ENCODE data around the gene CCL27.

Gene CCL27

DNA sequence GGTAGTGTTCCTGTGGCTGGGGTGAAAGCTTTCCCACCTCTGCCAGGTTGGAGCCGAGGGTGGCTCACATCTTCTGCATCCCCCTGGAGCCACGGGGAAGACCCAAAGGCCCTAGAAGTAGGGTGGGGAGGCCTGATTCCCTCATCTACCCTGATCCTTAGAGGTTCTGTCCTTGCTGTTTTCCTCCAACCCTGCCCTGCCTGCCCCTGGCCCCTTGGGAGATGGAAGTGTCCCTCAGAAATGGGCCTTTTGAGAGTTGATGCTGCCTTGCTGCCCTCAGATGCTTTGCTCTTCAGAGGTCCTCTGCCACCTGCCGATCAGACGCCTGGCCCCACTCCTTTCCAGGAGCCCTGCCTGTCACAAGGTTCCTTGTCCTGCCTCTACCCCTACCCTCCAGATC, 22.4 kb upstream of the CCL27 start:
- no peak for DNase-seq (ENCODE audit: low read depth in 2 of 2)

DNA sequence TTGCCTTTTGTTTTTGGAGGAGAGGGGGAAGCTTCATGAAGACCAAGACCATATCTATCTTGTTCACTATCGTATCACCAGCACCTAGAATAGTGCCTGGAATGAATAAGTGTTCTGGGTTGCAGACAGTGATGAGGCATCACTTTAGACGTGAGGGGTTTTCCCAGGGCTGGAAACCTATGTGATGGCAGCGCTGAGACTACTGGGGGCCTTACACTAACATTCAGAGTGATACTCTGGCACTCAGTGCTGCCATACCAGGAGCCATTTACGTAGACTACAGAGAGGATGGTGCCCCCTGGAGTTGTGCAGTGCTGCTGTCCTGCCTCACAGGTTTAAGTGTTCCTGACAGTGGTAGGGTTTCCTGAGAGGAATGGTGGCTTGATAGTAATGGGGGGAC, 21.7 kb upstream of the CCL27 start:
- no peak for DNase-seq (ENCODE audit: low read depth in 2 of 2)

DNA sequence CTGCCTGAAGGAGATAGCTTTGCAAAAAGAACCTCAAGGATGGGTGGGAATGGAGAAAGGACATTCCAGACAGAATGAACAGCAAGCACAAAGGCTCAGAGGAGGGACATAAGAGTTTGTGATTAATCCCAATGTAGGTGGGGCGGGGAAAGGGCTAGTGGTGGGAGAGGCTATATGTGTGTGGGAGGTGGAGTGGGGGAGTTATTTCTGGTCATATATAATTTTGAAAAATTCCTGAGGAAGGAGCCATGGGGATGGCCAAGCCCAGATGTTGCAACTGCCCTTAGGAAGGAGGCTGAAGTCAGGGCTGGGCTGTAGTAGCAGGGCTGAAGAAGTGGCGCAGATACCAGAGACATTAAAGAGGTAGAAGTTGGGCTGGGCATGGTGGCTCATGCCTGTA, 13.4 kb upstream of the CCL27 start:
- DNase-seq (ENCODE audit: low read depth in 2 of 2): no peak

DNA sequence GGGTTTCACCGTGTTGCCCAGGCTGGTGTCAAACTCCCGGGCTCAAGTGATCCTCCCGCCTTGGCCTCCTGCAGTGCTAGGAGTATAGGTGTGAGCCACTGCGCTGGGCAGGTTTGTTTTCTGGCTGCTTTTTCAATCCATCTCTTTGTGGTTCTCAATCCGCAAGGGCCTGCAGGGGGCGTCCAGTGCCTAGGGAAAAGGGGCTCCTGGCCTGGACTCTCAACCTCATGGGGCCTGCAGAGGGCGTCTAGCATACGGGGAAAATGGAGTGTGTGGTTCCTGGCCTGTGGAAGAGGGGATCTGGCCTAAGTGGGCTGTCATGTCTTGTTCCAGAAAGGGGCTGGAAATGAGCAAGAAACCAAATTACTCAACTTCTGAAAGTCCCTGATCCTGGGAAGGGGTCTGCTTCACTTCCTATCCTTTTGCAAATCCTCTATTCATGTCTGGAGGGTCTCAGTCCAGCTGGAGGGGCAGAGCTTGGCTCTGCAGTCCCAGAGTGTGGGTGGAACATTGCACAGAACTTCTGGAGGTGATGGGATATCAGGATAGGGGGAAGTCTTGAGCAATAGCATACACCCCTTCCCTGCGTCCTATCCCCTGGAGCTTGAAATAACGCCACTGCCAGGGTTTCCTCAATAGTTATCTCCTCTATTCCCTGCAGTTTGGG, 12.7 kb upstream of the CCL27 start:
- DNase-seq (ENCODE audit: low read depth in 2 of 2): peak in 1 of 2 donors; percentile 36

DNA sequence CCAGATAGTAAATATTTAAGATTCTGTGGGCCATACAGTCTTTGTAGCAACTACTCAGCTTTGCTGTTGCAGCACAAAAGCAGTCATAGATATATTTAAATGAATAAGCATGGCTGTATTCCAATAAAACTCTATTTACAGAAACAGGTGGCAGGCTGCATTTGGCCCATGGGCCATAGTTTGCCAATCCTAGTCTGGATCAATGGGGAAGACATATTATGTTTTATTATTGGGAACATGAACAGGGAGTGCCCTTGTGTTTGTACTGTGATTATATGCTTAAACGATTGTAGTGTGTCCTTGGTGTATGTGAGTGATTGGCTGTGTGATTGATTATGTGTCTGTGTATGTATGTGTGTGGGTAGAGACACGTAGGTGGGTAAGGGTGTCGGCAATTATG, 12.0 kb upstream of the CCL27 start:
- no peak for DNase-seq (ENCODE audit: low read depth in 2 of 2)

DNA sequence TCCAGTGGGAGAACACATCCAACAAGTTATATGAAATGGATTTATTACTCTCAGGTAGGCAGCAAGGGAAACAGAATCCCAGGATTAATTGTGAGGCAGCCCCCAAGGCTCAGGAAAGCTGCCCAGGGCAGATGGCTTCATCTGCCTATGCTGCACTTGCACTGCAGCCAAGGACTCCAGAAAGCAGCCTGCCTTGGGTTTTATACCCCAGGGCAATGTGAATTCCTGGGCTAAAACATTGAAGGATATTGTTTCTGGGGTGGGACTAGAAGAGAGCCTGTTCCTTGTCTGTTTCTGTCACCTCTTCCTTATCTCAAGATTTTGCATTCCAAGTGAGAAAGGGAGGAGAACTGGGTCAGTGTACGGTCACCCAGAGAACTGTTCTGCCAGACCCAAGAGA, 8.8 kb upstream of the CCL27 start:
- DNase-seq (ENCODE audit: low read depth in 2 of 2): no peak

DNA sequence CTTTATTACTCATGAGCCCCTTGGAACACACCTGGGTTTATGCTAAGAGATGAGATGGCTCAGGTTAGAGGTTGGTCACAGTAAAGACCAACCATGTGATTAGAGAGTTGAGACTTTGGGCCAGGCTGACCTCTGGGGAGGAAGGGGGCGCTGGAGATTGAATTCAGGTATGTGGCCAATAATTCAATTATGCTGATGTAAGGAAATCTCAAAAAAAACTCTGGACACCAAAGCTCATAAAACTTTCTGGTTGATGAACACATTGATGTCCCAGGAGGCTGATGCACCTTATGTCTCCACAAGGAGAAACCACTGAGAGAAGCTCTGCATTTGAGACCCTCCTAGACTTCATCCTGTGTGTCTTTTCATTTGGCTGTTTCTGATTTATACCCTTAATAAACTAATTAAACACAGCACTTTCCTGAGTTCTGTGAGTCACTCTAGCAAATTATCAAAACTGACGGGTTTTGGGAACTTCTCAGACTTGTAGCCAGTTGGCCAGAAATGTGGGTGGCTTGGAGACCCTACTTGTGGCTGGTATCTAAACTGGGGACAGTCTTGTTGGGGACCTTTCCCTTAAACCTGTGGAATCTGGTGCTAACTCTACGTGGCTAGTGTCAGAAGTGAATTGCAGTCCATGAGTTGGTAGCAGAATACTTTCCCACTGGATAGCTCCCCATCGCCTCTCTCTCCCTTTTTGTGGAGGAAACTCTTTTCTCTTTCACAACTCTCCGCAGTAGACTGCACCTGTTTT, 7.5 kb upstream of the CCL27 start:
- DNase-seq (ENCODE audit: low read depth in 2 of 2): no peak

DNA sequence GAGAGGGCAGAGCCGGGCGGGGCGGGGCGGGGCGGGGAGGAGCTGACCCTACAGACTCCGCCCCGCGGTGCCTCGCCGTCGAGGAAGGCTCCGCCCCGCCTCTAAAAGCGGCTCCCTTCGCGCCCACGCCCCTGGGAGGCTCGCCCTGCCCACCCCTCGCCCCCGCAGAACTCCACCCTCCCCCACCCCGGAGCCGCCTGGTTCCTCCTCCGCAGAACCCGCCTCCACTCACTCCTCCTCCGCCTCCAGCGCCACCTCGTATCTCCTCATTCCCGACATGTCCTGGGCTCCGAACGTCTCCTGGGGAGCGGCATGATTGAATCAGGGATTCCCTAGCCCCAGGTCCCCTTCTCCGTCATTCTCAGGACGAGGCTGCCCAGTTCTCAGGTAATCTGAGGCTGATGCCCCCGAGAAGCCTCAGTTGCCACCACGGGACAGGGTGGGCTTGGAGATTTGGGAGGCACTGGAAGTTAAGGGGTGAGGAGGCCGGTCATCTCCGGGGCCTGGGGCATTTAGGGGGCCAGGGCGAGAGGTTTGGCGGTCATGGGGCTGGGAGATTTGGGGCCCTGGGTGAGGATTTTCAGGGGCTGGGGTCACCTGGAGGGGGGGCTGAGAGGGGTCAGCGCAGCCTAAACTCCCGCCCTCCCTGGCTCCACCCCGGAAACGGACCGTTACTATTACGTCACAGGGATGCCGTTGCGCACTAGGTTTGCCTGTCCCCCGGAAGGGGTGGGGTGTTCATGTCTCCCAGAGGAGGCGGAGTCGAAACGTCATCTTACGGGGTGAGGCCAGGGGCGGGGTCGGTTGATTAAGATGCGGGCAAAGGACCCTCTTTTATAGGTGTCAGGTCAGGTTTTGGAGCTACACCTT, 3.2 kb upstream of the CCL27 start:
- peak; percentile 52 to 78 for DNase-seq (ENCODE audit: low read depth in 2 of 2)

DNA sequence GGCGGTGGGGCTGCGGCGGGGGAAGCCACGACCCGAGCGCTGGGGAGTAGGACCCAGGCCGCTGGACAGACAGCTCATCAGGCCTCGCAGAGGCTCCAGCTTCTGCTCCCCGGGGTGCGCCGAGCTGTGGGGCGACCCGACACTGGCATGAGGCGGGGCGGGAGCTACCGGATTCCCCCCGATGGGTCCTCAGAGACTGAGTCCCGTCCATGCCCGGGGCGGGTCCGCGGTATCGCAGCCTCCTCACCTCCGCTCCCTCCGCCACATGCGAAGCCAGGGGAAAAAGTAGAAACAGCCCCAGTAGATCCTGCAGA, 2.6 kb upstream of the CCL27 start:
- DNase-seq (ENCODE audit: low read depth in 2 of 2): no peak

DNA sequence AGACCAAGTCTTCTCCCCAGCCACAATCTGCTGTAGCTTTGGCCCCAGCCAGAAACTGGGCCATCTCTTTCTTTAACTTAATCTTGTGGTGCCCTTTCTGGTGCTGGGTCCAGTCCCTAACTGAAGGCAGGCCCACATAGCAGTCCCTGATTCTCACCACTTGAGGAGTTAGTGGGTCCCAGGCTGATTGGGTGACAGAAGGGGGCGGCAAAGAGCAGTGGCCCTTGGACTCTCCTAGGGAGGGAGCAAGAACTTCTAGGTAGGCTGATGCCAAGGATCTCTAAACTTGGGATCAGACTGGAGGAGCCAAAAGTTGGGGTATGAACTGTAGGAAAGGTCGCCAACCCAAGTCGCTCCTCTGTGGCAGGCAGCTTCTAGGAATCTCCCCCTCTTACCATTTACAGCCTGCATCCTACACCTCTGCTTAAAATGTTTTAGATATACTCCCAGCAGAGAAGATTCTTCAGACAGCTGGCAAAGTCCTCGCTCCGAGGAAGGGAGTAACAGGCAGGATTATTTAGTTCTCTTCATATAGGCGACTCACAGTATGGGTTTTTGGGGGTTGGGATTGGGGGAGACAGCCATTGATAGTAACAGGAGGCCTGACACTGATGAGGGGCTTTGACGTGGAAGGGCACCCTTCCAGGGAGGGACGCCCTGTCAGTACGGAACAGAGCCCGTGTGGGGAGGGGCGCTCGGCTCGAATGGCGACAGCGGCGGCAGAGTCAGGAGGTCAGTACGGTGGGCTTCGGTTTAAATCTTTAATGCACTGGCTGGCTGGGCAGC, 2.0 kb upstream of the CCL27 start:
- peak in 1 of 2 donors; percentile 61 for DNase-seq (ENCODE audit: low read depth in 2 of 2)

DNA sequence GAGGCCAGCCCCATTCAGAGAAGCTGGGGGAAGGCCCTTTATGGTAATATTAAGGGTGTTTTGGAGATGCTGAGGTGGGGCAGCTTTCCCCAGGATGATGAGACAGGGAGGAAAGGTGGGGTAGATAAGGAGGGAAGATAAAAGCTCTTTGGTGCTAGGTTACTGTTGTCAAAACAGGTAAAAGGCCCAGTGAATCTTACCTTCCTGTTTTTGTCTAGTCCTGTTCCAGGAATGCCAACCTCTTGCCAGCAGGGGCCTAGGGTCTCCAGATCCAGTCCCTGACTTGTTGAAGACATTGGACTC, 797 bp upstream of the CCL27 start:
- DNase-seq (ENCODE audit: low read depth in 2 of 2): no peak

DNA sequence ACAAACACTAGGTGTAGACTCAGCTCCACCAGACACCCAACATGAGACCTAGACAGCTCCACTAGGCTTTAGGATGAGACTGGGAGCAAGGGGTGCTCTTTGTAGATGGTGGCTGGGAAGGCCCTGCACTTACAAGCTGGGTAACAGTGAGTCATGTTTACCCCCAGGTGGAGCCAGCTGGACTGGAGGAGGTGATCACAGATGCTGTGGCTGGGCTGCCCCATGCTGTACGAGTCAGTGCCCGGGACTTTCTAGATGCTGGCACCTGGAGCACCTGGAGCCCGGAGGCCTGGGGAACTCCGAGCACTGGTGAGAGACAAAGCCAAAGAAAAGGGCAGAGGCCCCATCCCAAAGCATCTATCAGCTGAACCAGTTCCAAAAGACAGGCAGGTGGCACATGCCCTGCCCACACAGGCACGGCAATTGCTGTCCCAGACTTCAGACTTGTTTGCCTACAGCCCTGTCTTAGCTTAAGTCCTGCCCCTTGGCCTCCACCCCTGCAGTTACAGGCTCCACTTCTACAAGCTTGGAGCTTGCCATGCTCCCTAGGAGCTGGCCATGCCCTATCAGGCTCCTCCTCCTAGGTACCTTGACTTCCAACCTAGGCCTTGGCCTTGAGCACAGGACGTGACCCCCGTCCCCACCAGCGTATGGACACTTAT, 2.7 kb downstream of the CCL27 start:
- DNase-seq (ENCODE audit: low read depth in 2 of 2): no peak

DNA sequence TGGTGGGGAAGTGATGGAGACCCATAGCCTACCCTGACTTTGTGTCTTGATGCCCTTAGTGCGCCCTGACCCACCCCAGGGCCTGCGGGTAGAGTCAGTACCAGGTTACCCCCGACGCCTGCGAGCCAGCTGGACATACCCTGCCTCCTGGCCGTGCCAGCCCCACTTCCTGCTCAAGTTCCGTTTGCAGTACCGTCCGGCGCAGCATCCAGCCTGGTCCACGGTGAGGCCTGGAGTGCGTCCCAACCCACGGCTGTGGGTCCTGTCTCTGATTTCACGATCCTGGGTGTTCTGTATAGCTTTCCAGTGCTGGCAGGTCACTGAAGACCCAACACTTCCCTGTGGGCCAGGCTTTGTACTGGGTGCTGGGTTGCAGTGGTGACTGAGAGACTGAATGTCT, 4.0 kb downstream of the CCL27 start:
- DNase-seq (ENCODE audit: low read depth in 2 of 2): no peak

DNA sequence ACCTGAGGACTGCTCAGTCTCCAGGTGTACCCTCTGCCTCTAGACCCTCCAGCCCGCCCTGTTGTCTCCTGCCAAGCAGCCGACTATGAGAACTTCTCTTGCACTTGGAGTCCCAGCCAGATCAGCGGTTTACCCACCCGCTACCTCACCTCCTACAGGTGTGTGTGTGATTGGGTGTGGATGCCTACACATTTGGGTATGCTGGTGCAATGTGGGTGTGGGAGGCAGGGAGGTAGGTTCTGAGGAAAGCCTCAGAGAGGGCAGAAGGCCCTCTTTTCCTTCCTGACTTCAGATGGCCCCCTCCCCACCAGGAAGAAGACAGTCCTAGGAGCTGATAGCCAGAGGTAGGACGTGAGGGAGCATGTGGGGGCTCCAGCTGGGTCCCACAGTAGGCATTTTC, 5.5 kb downstream of the CCL27 start:
- no peak for DNase-seq (ENCODE audit: low read depth in 2 of 2)

DNA sequence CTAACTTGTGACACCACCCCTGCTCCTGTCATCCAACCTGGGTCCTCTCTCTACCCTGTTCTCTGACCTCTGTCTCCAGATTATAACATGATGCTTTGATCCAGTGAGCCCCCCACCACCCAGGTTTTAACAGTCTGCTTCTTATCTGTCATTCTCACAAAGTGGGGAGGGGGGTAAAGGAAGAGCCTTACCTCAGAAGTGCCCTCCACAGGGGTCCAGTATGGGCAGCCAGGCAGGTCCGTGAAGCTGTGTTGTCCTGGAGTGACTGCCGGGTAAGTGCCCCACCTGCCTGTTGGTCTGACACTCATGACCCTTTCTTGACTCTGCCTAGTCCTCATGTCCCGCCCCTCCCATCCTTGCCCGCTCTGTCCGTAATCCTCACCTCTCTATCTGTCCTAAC, 7.1 kb downstream of the CCL27 start:
- DNase-seq (ENCODE audit: low read depth in 2 of 2): no peak

DNA sequence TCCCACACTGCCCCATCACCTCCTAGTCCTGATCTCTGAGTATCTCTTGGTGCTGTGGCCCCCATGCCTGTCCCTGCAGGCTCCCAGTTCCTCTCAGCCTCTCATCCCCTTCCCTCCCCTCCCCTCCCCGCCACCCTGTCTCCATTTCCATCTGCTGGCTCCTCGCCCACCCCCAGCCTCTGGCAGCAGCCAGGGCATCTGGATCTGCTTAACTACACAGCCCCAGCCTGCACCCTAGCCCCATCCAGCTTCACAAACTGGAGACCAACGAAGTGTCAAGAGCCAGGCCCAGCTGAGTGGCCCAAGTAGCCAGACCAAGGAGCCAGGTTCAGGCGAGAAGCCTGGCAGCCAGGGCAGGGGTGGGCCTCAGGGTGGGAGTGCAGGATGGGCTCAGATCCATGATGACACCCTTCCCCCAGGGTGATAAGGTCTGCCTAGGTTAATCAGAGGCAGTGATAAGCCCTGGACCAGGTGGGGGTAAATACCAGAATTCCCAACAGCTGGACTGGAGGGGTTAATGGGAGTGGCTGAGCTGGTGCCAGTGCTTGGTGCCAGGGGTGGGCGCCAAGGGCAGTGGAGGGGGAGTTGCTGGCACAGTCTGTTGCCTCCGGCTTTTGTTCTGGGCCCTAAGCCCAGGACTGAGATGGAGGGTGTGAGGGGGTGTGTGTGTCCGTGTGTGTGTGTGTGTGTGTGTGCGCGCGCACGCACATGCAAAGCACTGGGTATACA, 8.0 kb downstream of the CCL27 start:
- no peak for DNase-seq (ENCODE audit: low read depth in 2 of 2)

DNA sequence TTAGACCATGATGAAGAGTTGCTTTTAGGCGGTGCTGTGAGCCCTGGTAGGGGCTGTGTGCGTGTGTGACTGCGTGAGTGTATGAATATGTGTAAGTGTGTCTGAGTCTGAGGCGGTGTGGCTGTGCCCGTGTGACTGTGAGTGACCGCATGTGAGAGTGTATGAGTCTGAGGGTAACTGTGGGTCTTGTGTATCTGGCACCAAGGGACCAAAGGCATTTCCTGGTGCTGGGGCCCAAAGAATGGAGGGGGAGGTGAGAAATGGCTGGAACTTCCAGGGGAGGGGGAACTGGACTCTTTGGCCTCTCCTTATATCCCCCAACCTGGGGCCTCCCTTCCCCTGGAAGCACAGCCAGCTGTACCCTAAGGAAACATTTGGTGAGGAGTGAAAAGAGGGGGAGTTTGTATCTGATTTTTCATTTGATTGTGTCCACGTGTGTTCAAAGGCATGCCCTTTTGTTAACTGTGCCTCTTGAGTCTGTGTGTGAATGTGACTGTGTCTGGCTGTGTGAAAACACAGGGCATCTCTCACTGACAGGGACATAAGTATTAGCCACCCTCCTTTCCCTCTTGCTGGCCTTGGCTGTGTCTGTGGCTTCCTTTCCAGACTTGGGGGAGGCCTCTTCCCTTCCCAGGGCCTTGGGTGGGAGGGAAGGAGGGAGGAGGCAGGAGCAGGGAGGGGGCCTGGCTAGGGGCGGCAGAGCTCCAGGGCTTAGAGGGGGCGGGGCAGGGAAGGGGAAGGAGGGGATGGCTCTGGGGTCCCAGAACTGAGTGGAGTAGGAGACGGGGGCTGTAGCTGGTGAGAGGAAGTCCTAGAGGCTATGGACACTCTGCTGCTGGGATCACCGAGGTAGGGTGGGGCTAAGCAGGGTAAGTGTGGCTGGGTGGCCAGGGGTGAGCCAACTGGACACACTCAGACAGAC, 9.0 kb downstream of the CCL27 start:
- DNase-seq (ENCODE audit: low read depth in 2 of 2): no peak

DNA sequence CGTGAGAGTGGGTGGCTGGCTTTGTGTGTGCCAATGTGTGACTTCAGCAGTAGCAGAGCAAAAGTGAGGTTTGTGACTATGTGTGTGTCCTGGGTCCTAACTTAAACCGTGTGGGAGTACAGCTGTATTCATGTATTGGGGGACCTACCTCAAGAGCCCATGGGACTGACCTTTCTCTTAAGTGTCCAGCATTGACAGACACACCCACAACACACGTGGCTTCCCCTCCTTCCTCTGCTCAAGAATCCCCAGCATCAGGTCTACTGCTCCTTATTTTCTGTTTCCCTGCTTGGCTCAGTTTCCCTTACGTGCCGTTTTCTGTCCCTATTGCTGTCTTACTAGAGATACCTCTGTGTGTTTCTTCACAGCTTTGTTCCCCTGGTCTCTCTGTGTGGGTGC, 9.9 kb downstream of the CCL27 start:
- DNase-seq (ENCODE audit: low read depth in 2 of 2): no peak

DNA sequence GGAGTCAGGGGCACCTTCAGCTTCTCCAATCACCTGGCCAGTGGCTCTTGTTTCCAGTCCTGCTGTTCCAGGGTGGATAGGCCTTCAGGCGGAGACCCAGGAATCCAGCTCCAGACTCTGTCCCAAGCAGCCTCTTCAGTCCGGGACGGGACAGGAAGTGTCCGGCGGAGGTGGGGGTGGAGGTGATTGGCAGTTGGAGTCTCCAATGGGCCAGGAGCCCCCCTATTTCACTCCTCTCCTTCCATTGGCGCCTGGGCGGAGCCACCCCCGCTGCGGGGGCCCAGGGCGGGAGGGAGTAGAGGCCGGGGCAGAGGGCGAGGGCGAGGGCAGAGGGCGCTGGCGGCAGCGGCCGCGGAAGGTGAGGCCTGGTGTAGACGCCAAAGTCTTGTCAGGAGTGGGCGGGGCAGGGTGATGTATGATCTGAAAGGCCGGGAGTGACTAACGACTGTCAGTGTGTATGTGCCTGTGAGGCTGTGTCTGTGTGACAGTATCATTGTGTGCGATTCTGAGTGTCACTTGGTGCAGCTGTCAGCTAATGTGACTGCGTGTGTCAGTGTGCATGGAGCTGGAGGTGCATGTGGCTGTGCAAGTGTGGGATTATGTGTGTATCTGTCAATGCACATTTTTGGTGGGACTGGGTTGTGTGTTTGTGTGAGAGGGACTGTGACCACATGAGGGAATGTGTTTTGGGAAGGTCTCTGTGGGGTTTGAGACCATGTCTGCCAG, 10.4 kb downstream of the CCL27 start, which contains the start of gene IL11RA:
TSS of gene IL11RA (plus strand) at position 310 of the 726 bp plus-strand sequence. CDS start 3,033 bp downstream, outside the sequence.
- DNase-seq (ENCODE audit: low read depth in 2 of 2): no peak

Measured in stimulated activated CD4-positive, alpha-beta T cell treated with anti-CD3 and anti-CD28 coated beads, Interleukin-1b, Interleukin-23, amount 100 ng/mL, for 1 hour (primary cell).